Skeletal muscle satellite cell (primary cell): ENCODE measurements around the gene ALDH1A1.

Source experiments
- H3K27me3 ChIP-seq: 2 replicates; pipeline ENCODE4 v1.7.0; 2013; ENCODE audit warnings: low read length; ENCODE audit not compliant: control insufficient read depth, insufficient read depth
- H3K36me3 ChIP-seq: 2 replicates; pipeline ENCODE4 v1.7.0; 2013; ENCODE audit warnings: mild to moderate bottlenecking, control low read depth, low read length; ENCODE audit not compliant: insufficient read depth
- H3K4me1 ChIP-seq: 2 replicates; pipeline ENCODE4 v1.7.0; 2013; ENCODE audit warnings: low read length; ENCODE audit not compliant: control insufficient read depth, insufficient read depth
- H3K4me2 ChIP-seq: 2 replicates; pipeline ENCODE4 v1.7.0; 2013; ENCODE audit warnings: mild to moderate bottlenecking, low read length
- H3K4me3 ChIP-seq: 2 replicates; pipeline ENCODE4 v1.7.0; 2013; ENCODE audit warnings: low read length
- H3K9ac ChIP-seq: 2 replicates; pipeline ENCODE4 v1.7.0; 2013; ENCODE audit warnings: mild to moderate bottlenecking, low read depth, low read length, moderate library complexity
- H3K9me3 ChIP-seq: replicated peaks from 2 replicates; pipeline ENCODE4 v1.7.0; 2013; ENCODE audit warnings: mild to moderate bottlenecking, control low read depth, low read length

ALDH1A1 gene

DNA sequence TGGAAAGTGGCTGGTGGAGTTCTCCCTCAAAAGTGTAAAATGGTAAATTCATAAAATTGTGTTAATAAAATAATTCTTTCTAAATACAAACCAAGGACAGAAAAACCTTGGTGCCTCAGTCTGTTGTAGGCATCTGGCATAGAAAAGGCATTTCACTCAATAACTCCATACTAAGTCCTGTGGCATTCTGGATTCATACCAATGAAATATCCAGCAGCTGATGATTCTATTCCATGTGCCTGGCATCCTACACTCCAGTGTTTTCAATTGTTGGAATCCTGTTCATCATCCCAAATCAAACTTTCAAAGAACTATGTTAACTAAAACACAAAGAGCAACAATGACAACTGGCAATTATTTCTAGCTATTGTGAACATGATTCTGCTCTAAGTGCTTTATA lies 21.6 kb upstream of the ALDH1A1 start:
- Histone ChIP-seq H3K4me1 (peaks cover 21% of the 10 kb centered on the region), H3K4me3 (no peak overlapping the region), H3K9me3 (no peaks in the 10 kb centered on the region), H3K9ac (no peak overlapping the region), H3K4me2 (no peak overlapping the region), H3K27me3 (no peaks in the 10 kb centered on the region), H3K36me3 (no peaks in the 10 kb centered on the region)

DNA sequence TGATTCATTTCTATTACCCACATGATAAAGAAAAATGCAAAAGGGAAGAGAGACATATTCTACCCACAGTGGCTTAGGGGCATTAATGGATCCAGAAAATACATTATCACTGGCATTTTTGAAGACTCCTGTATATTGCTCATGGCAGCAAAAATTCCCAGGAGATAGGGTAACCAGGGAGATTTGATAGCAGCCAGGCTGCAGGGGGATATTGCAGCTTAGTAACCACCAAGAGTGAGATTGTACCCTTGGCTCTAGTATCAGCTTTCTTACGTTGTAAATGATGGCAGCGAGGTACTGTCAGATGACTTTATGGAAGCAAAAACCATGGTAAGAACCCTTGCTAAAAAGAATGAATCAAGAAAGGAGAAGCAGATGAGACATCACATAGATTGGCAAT lies 19.8 kb upstream of the ALDH1A1 start:
- Histone ChIP-seq H3K36me3 (no peaks in the 10 kb centered on the region), H3K4me2 (no peak overlapping the region), H3K4me1 (peaks cover 3% of the 10 kb centered on the region), H3K9ac (no peak overlapping the region), H3K27me3 (no peaks in the 10 kb centered on the region), H3K9me3 (no peaks in the 10 kb centered on the region), H3K4me3 (no peak overlapping the region)

DNA sequence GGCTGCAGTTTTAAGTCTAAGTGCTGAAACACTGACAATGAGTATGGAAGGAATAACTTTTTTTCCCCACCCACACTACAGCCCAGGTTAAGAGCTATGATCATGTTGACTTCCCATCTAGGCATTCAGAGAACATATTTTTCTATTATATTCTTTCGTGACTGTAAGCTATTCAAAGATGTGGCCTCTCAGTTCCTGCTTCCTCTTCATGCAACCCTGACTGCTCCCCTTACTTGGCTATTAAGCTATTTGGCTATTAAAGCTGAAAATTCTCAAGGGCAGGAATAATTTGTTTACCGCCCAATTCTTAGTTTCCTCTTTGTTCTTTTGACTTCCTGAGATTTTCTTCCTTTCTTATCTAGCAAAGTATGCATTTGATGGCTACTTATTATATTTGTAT lies 18.6 kb upstream of the ALDH1A1 start:
- Histone ChIP-seq H3K4me2 (no peak overlapping the region), H3K9ac (no peak overlapping the region), H3K9me3 (no peaks in the 10 kb centered on the region), H3K4me3 (no peak overlapping the region), H3K36me3 (no peaks in the 10 kb centered on the region), H3K4me1 (no peaks in the 10 kb centered on the region), H3K27me3 (no peaks in the 10 kb centered on the region)

DNA sequence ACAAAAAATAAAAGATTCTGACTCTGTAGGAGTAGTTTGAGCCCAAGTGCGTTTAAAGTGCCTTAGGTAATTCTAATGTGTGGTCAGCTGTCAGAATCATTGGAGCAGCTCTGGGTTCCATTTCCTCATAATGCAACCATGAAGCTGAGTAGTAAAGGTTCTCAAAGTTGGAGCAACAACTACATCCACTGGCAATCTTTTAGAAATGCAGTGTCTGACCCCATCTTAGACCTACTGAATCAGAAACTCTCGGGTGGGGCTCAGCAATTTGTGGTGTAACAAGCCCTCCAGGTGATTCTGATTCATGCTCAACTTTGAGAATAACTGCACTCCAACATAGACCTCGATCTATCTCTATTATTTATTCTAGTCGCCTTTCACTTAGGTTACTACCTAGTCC lies 7.6 kb upstream of the ALDH1A1 start:
- Histone ChIP-seq H3K27me3 (no peaks in the 10 kb centered on the region), H3K36me3 (no peaks in the 10 kb centered on the region), H3K4me1 (no peaks in the 10 kb centered on the region), H3K9ac (no peak overlapping the region), H3K4me3 (no peak overlapping the region), H3K9me3 (no peaks in the 10 kb centered on the region), H3K4me2 (no peak overlapping the region)

DNA sequence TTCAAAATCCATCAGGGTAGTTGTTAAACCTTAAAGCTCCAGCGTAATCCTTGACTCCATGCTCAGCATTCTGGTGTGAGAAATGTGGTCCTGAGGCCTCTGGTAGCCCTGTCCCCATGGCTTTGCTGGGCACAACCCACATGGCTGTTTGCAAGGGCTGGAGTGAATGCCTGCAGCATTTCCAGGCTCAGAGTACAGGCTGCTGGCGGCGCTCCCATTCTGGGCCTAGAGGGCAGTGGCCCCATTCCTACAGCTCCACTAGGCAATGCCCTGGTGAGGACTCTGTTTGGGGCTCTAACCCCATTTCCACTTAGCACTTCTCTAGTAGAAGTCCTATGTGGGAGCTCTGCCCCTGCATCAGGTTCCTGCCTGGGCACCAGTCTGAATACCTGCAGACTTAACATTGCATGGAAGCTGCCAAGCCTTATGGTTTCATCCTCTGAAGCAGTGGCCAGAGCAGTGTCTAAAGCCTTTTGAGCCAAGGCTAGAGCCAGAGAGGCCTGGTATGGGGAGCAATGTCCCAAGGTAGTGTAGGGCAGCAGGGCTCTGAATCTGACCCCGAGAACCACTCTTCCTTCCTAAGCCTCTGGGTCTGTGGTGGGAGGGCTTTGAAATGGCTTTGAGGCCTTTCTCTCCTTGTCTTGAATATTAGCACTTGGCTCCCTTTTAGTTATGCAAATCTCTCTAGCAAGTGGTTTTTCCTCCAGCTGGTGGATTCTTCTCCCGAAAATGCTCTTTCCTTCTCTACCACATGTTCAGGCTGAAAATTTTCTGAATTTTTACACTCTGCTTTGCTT lies 5.8 kb upstream of the ALDH1A1 start:
- Histone ChIP-seq H3K27me3 (no peaks in the 10 kb centered on the region), H3K4me2 (no peak overlapping the region), H3K9me3 (no peaks in the 10 kb centered on the region), H3K4me1 (peaks cover 1% of the 10 kb centered on the region), H3K4me3 (no peak overlapping the region), H3K36me3 (no peaks in the 10 kb centered on the region), H3K9ac (no peak overlapping the region)

DNA sequence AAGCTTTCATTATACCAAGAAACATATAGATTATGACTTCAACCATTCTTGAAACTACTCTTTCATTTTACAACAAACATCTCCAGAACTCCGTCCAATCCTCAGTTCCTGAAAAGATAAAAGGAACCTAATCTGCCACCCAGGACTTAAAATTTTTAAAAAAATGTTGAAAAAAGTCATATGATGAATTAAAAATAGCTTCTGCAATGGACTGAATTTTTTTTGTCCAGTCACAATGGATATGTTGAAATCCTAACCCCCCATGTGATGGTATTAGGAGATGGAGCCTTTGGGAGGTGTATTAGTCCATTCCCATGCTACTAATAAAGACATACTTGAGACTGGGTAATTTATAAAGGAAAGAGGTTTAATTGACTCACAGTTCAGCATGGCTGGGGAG lies 2.7 kb upstream of the ALDH1A1 start:
- H3K9ac ChIP-seq: no peak overlapping the region
- H3K4me3 ChIP-seq: no peak overlapping the region
- H3K9me3 ChIP-seq: no peaks in the 10 kb centered on the region
- H3K27me3 ChIP-seq: no peaks in the 10 kb centered on the region
- H3K36me3 ChIP-seq: no peaks in the 10 kb centered on the region
- no peak overlapping the region for H3K4me2 ChIP-seq
- H3K4me1 ChIP-seq: peaks cover 7% of the 10 kb centered on the region

DNA sequence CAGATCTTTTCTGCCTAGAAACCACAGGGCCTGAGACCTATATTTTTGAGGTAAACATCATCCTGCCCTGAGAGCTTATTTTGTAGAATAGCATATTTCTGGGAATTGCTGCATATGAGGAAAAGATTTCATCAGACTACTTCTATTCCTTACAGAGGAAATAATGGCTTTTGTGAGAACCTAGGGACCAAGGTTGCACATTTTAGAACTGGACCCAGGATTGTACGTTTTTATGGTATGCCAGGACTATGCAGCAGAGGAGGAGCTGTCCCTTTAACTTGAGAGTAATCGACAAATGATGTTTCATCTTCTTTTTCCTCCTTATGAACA lies 2.2 kb upstream of the ALDH1A1 start:
- H3K4me1 ChIP-seq: peaks cover 7% of the 10 kb centered on the region
- H3K27me3 ChIP-seq: no peaks in the 10 kb centered on the region
- no peaks in the 10 kb centered on the region for H3K36me3 ChIP-seq
- H3K9ac ChIP-seq: no peak overlapping the region
- H3K9me3 ChIP-seq: no peaks in the 10 kb centered on the region
- no peak overlapping the region for H3K4me3 ChIP-seq
- no peak overlapping the region for H3K4me2 ChIP-seq

DNA sequence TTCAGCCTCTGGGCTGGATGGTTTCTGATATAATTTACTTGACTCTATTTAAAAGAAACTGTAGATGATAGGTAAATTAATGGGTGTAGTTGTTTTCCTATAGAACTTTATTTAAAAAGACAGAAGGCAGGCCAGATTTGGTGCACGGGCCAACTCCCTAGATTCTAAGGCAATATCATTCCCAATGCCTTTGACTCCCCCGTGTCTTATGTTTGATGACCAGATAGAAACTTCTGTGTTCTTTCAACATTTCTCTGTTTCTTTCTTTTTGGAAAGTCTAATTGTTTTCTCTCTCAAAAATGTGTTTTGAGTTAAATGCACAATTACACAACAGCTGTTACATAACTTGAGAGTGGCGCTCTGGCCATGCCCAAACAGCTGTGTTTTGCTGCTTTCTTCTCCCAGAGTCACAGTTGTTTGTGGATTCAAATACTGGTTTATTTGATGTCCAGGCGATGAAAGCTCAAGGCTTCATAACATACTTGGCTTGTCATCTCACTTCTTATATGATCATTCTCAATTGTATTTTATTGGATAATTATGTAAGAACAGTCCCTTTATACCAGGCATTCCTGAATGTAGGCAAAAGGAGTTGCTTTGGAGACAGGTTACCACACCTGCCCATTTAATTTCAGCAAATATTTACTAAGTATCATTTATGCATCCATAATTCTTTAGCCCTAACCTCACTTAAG lies 1.7 kb upstream of the ALDH1A1 start:
- Histone ChIP-seq H3K36me3 (no peaks in the 10 kb centered on the region), H3K4me3 (no peak overlapping the region), H3K9me3 (no peaks in the 10 kb centered on the region), H3K4me1 (peaks cover 7% of the 10 kb centered on the region), H3K27me3 (no peaks in the 10 kb centered on the region), H3K4me2 (no peak overlapping the region), H3K9ac (no peak overlapping the region)

DNA sequence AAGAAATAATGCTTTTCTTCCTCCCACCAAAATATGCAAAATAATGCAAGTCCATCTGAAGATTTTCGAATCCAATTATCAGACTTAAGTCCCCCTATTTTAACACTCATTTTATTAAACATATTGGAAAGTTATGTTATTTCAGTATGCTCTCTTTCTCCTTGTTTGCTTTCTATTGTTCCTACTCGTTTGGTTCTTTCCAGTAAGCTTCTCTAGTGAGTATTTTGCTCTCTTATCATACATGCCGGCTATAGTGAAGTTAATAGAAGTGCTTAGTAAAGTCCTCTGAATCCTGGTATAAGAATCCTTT lies 517 bp downstream of the ALDH1A1 start:
- H3K27me3 ChIP-seq: no peaks in the 10 kb centered on the region
- H3K36me3 ChIP-seq: no peaks in the 10 kb centered on the region
- H3K9me3 ChIP-seq: no peaks in the 10 kb centered on the region
- peak overlapping the region; percentile 76 for H3K9ac ChIP-seq
- peak overlapping the region; percentile 62 for H3K4me3 ChIP-seq
- peak overlapping the region; percentile 72 for H3K4me2 ChIP-seq
- H3K4me1 ChIP-seq: peaks cover 20% of the 10 kb centered on the region

DNA sequence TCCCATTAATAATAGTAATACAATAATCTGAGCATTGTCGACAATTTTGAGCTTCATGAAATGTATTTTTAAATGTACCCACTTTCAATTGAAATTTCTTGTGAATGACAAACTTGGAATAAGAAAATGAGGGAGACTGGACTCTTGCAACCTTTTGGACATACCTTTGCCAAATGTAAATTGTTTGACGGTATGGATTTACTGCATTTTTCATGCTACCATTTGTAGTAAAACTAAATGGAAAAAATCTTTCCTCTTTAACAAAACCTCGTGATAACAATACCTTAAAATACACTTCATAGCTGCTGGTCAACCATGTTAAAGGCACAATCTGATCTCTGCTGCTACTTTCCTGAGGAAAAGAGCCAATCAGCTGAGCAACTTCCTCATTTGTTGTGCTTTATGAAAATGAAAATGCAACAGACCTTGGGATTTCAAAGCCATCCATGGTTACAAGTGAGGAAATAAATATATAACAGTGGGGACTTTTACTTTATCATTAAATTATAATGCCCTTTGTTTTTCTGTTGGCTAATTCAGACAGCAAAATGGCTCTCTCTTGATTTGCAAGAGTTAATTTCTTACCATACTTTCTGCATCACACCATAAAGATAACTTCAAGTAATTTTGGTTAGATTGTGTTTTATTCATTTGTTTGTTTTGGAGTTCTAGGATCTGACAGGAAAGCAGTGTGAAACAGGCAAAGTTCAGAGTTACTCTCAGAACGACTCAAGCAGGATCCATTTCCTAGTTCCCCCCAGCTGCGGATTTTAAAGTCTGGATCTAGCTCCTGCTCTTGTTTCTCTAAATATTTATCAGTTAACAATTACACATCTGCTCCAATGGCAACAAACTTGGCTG lies 1.1 kb downstream of the ALDH1A1 start:
- Histone ChIP-seq H3K4me1 (peaks cover 20% of the 10 kb centered on the region), H3K4me3 (peak overlapping the region; percentile 62), H3K9ac (peak overlapping the region; percentile 76)

DNA sequence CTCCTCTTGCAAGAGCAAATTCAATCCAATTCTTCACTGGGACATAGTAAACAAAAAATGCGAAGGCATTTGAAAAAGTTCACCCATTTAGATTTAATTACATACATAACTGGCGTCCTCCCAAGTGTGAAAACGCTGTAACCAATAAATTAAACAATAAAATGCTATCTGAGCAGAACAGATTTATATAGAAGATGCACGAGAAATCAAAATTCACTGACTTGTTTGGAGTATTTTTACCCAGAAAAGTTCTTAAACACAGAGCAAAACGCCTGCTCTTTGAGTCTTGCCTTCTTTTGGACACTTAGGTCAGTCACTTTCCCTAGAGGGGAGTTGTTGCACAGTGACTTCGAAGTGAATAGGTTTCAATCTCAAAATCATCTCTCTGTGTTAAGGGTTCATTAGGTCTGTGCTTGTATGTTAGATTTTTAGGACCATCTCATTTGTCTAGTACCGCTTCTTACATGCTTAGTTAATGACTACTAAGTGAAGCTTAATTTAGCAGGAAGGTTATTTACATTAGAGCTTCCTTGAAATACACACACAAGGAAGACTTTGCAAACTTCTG lies 1.9 kb downstream of the ALDH1A1 start:
- H3K9ac ChIP-seq: peak overlapping the region; percentile 76
- no peaks in the 10 kb centered on the region for H3K9me3 ChIP-seq
- H3K4me3 ChIP-seq: peak overlapping the region; percentile 62
- peaks cover 20% of the 10 kb centered on the region for H3K4me1 ChIP-seq
- no peaks in the 10 kb centered on the region for H3K27me3 ChIP-seq
- H3K4me2 ChIP-seq: peak overlapping the region; percentile 72
- H3K36me3 ChIP-seq: no peaks in the 10 kb centered on the region

More for the DNA sequence above, 1.1 kb downstream of the ALDH1A1 start:
- Histone ChIP-seq H3K36me3 (no peaks in the 10 kb centered on the region), H3K4me2 (peak overlapping the region; percentile 72), H3K27me3 (no peaks in the 10 kb centered on the region), H3K9me3 (no peaks in the 10 kb centered on the region)
